MM.1S (cell line): ENCODE results near the gene ARMC10.
"Not testable (repeated sequence)": the region's sequence is repeated elsewhere in the genome, so short reads cannot be mapped to it uniquely, and the experiment has no call there.

ENCODE experiments used
- DNase-seq: peaks from one replicate; pipeline ENCODE4 v3.0.0-alpha.2; 2015
- H2AFZ ChIP-seq: fragments of 300-600 bp; sonication (generic); 2 replicates; pipeline ENCODE4 v1.6.0; 2016; ENCODE audit warnings: antibody characterized with exemption, low read length
- H3F3A ChIP-seq: fragments of 300-600 bp; sonication (generic); 2 replicates; pipeline ENCODE4 v1.6.1; 2016; ENCODE audit warnings: mild to moderate bottlenecking, antibody characterized with exemption, low read length, moderate library complexity, mixed read lengths; ENCODE audit not compliant: insufficient read depth
- H3K27ac ChIP-seq: fragments of 300-600 bp; sonication (generic); 2 replicates; pipeline ENCODE4 v1.5.1; 2016; ENCODE audit warnings: mild to moderate bottlenecking, low read length
- H3K27me3 ChIP-seq: fragments of 300-600 bp; sonication (generic); replicated peaks from 2 replicates; pipeline ENCODE4 v1.6.0; 2016; ENCODE audit warnings: low read length; ENCODE audit not compliant: insufficient read depth
- H3K36me3 ChIP-seq: fragments of 300-600 bp; sonication (generic); replicated peaks from 2 replicates; pipeline ENCODE4 v1.6.1; 2016; ENCODE audit warnings: mild to moderate bottlenecking, low read length, mixed read lengths; ENCODE audit not compliant: insufficient read depth
- H3K4me1 ChIP-seq: fragments of 300-600 bp; sonication (generic); 2 replicates; pipeline ENCODE4 v1.6.1; 2016; ENCODE audit warnings: low read length, mixed read lengths
- H3K4me2 ChIP-seq: fragments of 300-600 bp; sonication (generic); 2 replicates; pipeline ENCODE4 v1.6.0; 2016; ENCODE audit warnings: low read depth, low read length
- H3K4me3 ChIP-seq: fragments of 300-600 bp; sonication (generic); 2 replicates; pipeline ENCODE4 v1.5.1; 2016; ENCODE audit warnings: low read length, mixed read lengths
- H3K79me2 ChIP-seq: fragments of 300-600 bp; sonication (generic); 2 replicates; pipeline ENCODE4 v1.6.1; 2016; ENCODE audit warnings: mixed run types, low read length, mixed read lengths
- H3K9ac ChIP-seq: fragments of 300-600 bp; sonication (generic); 2 replicates; pipeline ENCODE4 v1.6.1; 2016; ENCODE audit warnings: low read length, mixed read lengths
- H3K9me2 ChIP-seq: fragments of 300-600 bp; sonication (generic); replicated peaks from 2 replicates; pipeline ENCODE4 v1.6.1; 2016; ENCODE audit warnings: mild to moderate bottlenecking, low read length, mixed read lengths; ENCODE audit not compliant: insufficient read depth
- H3K9me3 ChIP-seq: fragments of 300-600 bp; sonication (generic); replicated peaks from 2 replicates; pipeline ENCODE4 v1.6.1; 2016; ENCODE audit warnings: mild to moderate bottlenecking, low read length, mixed read lengths; ENCODE audit not compliant: insufficient read depth
- H4K20me1 ChIP-seq: fragments of 300-600 bp; sonication (generic); 2 replicates; pipeline ENCODE4 v1.6.1; 2016; ENCODE audit warnings: mild to moderate bottlenecking, low read length, moderate library complexity, mixed read lengths; ENCODE audit not compliant: insufficient read depth
- CTCF ChIP-seq: fragments of 300-600 bp; sonication (generic); IDR thresholded peaks from 2 replicates; pipeline ENCODE4 v1.5.1; 2016; ENCODE audit warnings: antibody characterized with exemption, low read length, mixed read lengths
- EZH2 ChIP-seq: fragments of 300-600 bp; sonication (generic); optimal IDR thresholded peaks from 2 replicates; pipeline ENCODE3; 2017; ENCODE audit warnings: low read depth, mild to moderate bottlenecking, antibody characterized with exemption, low read length, mixed read lengths
- EZH2phosphoT487 ChIP-seq: fragments of 300-600 bp; sonication (generic); IDR thresholded peaks from 2 replicates; pipeline ENCODE4 v1.6.1; 2018; ENCODE audit warnings: antibody characterized with exemption, low read length

ARMC10 gene

GRCh38 chr7:103076764-103077163 is 1.8 kb downstream of the ARMC10 start:
- DNase-seq: no peak
- Histone ChIP-seq H3K9me2 (no peaks in the 10 kb centered on the region), H3K9ac (no peak overlapping the region), H3F3A (peaks cover 8% of the 10 kb centered on the region), H3K4me3 (no peak overlapping the region), H3K4me1 (peaks cover 12% of the 10 kb centered on the region), H3K79me2 (peaks cover 24% of the 10 kb centered on the region), H3K4me2 (no peak overlapping the region), H3K27me3 (no peaks in the 10 kb centered on the region), H3K36me3 (no peaks in the 10 kb centered on the region), H2AFZ (no peak overlapping the region), H3K9me3 (no peaks in the 10 kb centered on the region), H3K27ac (no peak overlapping the region), H4K20me1 (no peaks in the 10 kb centered on the region)
- TF ChIP-seq CTCF (no peak), EZH2 (no peak), EZH2phosphoT487 (no peak)

GRCh38 chr7:103077318-103077717 is 2.4 kb downstream of the ARMC10 start:
- H3F3A ChIP-seq: peaks cover 8% of the 10 kb centered on the region
- no peak for DNase-seq
- H3K79me2 ChIP-seq: peaks cover 24% of the 10 kb centered on the region
- H3K9ac ChIP-seq: no peak overlapping the region
- no peak overlapping the region for H2AFZ ChIP-seq
- peaks cover 12% of the 10 kb centered on the region for H3K4me1 ChIP-seq
- H3K4me3 ChIP-seq: no peak overlapping the region
- TF ChIP-seq EZH2: no peak
- TF ChIP-seq CTCF: no peak
- TF ChIP-seq EZH2phosphoT487: no peak
- no peak overlapping the region for H3K27ac ChIP-seq
- no peaks in the 10 kb centered on the region for H3K36me3 ChIP-seq
- H3K4me2 ChIP-seq: no peak overlapping the region
- no peaks in the 10 kb centered on the region for H3K9me2 ChIP-seq
- H4K20me1 ChIP-seq: no peaks in the 10 kb centered on the region
- no peaks in the 10 kb centered on the region for H3K9me3 ChIP-seq
- no peaks in the 10 kb centered on the region for H3K27me3 ChIP-seq

GRCh38 chr7:103078226-103078625 is 3.3 kb downstream of the ARMC10 start:
- Histone ChIP-seq H3K79me2 (peaks cover 24% of the 10 kb centered on the region), H3K4me1 (peaks cover 12% of the 10 kb centered on the region)
- not testable (repeated sequence) for H3K9me2 ChIP-seq, H3K36me3 ChIP-seq, H3K27ac ChIP-seq, H3K27me3 ChIP-seq, H3F3A ChIP-seq, H3K9me3 ChIP-seq, H3K9ac ChIP-seq, H4K20me1 ChIP-seq, H3K4me3 ChIP-seq, DNase-seq, H2AFZ ChIP-seq, H3K4me2 ChIP-seq

GRCh38 chr7:103079836-103080235 is 4.9 kb downstream of the ARMC10 start:
- no peak for TF ChIP-seq EZH2
- TF ChIP-seq CTCF: no peak
- TF ChIP-seq EZH2phosphoT487: no peak
- H3K9me2 ChIP-seq: no peaks in the 10 kb centered on the region
- no peaks in the 10 kb centered on the region for H3K9me3 ChIP-seq
- peaks cover 6% of the 10 kb centered on the region for H3K4me1 ChIP-seq
- no peak overlapping the region for H2AFZ ChIP-seq
- H3K27ac ChIP-seq: no peak overlapping the region
- no peak overlapping the region for H3K9ac ChIP-seq
- H3K4me3 ChIP-seq: no peak overlapping the region
- no peak overlapping the region for H3K4me2 ChIP-seq
- H4K20me1 ChIP-seq: no peaks in the 10 kb centered on the region
- no peaks in the 10 kb centered on the region for H3K36me3 ChIP-seq
- H3F3A ChIP-seq: peaks cover 4% of the 10 kb centered on the region; the same call in 1 of the 2 replicates
- no peaks in the 10 kb centered on the region for H3K27me3 ChIP-seq
- DNase-seq: no peak
- H3K79me2 ChIP-seq: peaks cover 24% of the 10 kb centered on the region
